Right lung (tissue), 10 donors: ENCODE data around the gene PDIA2. TPM values are rescaled to one million over a fixed set of nuclear protein-coding genes. Genes with fewer than 3 reads are reported as not detected.
"Not testable (repeated sequence)": the region's sequence is repeated elsewhere in the genome, so short reads cannot be mapped to it uniquely, and the experiment has no call there.

Experiments used
- DNase-seq, 2 donors: peaks; one replicate each; pipeline ENCODE4 v3.0.0-alpha.2; 2013
- long read RNA-seq, 8 donors: transcript quantifications; one replicate each; lab custom pipeline, GENCODE V29; 2026
- polyA plus RNA-seq, 5 donors: library from polyadenylated mRNA; unstranded; fragments of 120-200 nt; gene quantifications; one replicate each; pipeline versions ENCODE4 v1.2.1 to v1.2.3, GENCODE V29; 2013; ENCODE audit warnings: inconsistent platforms in 1 of 5, low replicate concordance in 1 of 5; ENCODE audit not compliant: insufficient read length in 5 of 5, insufficient read depth in 1 of 5

PDIA2 gene
- polyA plus RNA-seq: under 1 TPM; 0.25 to 0.99 (median 0.49) TPM
- long read RNA-seq, donor 1: 0 reads
- long read RNA-seq, donor 2: 0 reads
- long read RNA-seq, donor 3: 0 reads
- long read RNA-seq, donor 4: 0 reads
- long read RNA-seq, donor 5: 0 reads
- long read RNA-seq, donor 6: 0 reads
- long read RNA-seq, donor 7: 0 reads
- long read RNA-seq, donor 8: 0 reads

GRCh38 chr16:283033-283805 is at the start of gene PDIA2:
Gene PDIA2, plus strand, starts transcription at chr16:283164. Its CDS starts 6 bp downstream, at chr16:283170.
- no peak for DNase-seq

- peak; percentile 94 for DNase-seq
Observed at GRCh38 chr16:234468-235305, 48.3 kb upstream of the PDIA2 start, which contains the start of gene FAM234A. Gene FAM234A, plus strand, starts transcription at chr16:234821. Its CDS starts 19,593 bp downstream, at chr16:254414.

- no peak for DNase-seq
Observed at GRCh38 chr16:239948-240277, 43.1 kb upstream of the PDIA2 start.

- DNase-seq: no peak
Observed at GRCh38 chr16:240559-240958, 42.4 kb upstream of the PDIA2 start.

- no peak for DNase-seq
Observed at GRCh38 chr16:242281-242680, 40.7 kb upstream of the PDIA2 start.

GRCh38 chr16:243348-243747 is 39.6 kb upstream of the PDIA2 start:
- no peak for DNase-seq

DNA sequence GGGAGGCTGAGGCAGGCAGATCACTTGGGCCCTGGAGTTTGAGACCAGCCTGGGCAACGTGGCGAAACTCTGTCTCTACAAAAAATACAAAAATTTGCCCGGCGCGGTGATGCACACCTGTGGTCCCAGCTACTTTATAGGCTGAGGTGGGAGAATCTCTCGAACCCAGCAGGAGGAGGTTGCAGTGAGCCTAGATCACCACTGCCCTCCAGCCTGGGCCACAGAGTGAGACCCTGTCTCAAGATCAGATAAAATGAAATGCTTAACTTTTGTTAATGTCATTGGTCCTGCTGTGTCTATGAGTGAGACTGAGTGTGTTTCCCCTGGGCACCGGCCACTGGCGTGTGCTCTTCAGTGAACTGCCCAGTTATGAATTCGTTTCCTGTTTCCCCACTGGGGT is 37.9 kb upstream of the PDIA2 start:
- no peak for DNase-seq

DNA sequence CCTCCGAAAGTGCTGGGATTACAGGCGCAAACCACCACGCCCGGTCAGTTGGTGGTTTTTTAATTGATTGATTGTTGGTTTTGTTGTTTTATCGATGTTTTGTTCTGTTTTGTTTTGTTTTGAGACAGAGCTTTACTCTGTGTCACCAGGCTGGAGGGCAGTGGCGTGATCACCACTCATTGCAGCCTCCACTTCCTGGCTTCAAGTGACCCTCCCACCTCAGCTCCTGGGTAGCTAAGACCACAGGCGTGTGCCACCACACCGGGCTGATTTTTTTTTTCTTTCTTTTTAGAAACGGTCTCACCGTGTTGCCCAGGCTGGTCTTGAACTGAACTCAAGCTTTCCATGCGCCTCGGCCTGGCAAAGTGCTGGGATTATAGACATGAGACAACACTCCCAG is 35.9 kb upstream of the PDIA2 start:
- DNase-seq: no peak

DNA sequence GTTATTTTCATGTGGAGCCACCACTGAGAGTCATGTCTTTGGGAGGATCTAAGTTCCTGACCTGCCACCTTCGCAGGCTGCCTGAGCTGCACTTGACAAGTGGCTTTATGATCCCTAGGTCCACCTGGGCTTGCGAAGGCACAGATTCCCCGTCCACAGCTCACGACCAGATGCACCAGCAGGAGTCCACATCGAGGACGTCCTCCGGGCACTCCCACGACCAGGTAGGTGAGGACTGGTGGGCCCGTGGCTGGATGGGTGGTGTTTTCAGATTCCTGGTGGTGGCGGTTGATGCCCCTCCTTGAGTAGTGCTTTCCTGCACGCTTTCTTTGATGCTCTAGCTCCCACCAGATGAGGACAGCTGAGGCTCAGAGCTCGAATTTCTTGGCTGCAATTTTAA is 33.5 kb upstream of the PDIA2 start:
- DNase-seq: no peak

GRCh38 chr16:252366-253337 is 30.3 kb upstream of the PDIA2 start:
- no peak for DNase-seq

DNA sequence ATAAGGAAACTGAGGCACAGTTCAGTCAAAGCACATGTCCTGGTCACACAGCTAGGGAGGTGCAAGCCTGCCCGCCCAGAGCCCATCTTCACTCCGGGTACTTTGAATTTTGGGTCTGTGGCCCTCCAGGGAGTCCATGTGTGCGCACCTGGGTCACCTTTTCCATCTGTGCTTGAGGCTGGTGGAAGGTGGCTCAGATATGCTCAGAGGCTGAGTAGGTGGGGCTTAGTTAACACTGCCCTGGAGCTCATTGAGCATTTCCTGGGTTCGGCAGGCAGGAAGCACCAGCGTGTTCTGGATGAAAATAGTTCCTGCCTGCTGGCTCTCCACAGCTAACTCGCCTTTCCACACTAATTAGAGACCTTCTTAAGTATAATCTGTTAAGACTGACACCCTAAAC is 29.1 kb upstream of the PDIA2 start:
- DNase-seq: no peak

- DNase-seq: no peak
Observed at GRCh38 chr16:254461-254860, 28.5 kb upstream of the PDIA2 start.

GRCh38 chr16:255183-255582 is 27.8 kb upstream of the PDIA2 start:
- DNase-seq: no peak

DNA sequence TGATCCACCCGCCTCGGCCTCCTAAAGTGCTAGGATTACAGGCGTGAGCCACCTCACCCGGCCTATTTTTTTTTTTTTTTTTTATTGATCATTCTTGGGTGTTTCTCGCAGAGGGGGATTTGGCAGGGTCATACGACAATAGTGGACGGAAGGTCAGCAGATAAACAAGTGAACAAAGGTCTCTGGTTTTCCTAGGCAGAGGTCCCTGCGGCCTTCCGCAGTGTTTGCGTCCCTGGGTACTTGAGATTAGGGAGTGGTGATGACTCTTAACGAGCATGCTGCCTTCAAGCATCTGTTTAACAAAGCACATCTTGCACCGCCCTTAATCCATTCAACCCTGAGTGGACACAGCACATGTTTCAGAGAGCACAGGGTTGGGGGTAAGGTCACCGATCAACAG is 24.9 kb upstream of the PDIA2 start:
- DNase-seq: not testable (repeated sequence)

- no peak for DNase-seq
Observed at GRCh38 chr16:259226-259625, 23.7 kb upstream of the PDIA2 start.

DNA sequence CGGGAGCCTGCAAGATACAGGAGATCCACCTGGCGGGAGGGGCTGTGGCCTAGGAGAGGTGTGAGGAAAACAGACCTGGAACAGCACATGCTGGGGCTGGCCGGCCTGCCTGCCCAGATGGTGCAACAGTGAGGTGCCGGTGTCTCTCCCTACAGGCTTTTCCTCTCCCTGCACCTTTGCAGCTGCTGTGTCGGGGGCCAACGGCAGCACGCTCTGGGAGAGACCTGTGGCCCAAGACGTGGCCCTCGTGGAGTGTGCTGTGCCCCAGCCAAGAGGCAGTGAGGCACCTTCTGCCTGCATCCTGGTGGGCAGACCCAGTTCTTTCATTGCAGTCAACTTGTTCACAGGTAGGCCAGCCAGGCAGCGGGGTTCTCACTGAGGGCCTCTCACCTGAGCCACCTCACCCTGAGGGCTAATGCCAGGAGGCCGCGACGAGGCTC is 23.1 kb upstream of the PDIA2 start:
- DNase-seq: no peak

DNA sequence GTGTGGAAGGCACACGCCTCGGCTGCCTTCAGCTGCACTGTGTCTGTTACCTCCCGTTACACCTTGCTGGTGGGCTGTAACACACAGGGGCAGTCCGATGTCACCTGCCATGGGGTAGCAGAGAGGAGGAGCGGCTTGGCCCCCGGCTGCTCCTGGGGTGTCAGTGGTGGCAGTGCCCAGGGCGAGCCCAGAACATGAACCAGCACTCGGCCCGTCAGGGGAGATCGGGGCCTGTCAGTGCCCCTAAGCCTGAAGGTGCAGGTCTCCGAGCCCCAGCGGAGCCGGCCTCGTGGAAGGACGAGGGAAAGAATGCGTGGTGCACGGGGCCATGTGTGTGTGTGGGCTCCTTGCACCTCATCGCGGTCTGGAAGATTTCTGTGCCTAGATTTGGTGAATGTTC is 22.6 kb upstream of the PDIA2 start:
- no peak for DNase-seq

DNA sequence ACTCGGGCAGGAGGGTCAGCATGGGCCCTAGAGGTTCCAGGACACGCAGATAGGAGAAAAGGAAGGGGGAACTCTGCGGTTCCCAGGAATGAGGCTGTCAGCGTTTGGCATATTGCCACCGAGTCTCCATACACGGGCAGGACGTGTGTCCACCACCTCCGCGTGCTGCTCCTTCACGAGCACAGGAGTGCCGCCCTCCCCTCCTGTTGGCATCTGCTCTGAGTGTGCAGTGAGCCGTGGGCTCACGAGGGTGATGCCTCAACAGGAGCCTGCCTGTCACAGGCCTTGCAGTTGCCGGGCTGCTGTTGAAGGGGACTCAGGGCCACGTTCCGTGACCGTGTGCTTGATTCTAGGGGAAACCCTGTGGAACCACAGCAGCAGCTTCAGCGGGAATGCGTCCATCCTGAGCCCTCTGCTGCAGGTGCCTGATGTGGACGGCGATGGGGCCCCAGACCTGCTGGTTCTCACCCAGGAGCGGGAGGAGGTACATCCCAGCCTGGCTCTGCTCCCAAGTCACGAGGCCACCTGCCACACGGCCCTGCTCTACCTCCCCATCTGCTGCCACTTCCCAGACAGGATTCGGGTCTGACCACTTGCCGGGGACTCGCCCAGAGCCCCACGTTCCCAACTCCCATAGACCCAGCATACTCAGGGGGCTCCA is 21.8 kb upstream of the PDIA2 start:
- no peak for DNase-seq

- DNase-seq: no peak
Observed at GRCh38 chr16:262121-262745, 20.7 kb upstream of the PDIA2 start.

GRCh38 chr16:263182-263774 is 19.7 kb upstream of the PDIA2 start:
- DNase-seq: no peak
